HL-60 (cell line): ENCODE measurements around the gene MAN2B1.
"Not testable (repeated sequence)": the region's sequence is repeated elsewhere in the genome, so short reads cannot be mapped to it uniquely, and the experiment has no call there.

ENCODE experiments used
- DNase-seq, 2 experiments: peaks; one replicate each; pipeline ENCODE4 v3.0.0-alpha.2; 2010 to 2020; ENCODE audit warnings: low read depth in 1 of 2, low spot score in 1 of 2
- H3K27ac ChIP-seq: fragments of 250-450 bp; sonication (Bioruptor Pico); replicated peaks from 2 replicates; pipeline ENCODE4 v1.5.1; 2020; ENCODE audit warnings: mild to moderate bottlenecking, moderate library complexity
- H3K27me3 ChIP-seq: fragments of 250-450 bp; sonication (Bioruptor Pico); 2 replicates; pipeline ENCODE4 v1.5.1; 2021; ENCODE audit warnings: mild to moderate bottlenecking, moderate library complexity; ENCODE audit not compliant: insufficient read depth, poor library complexity, severe bottlenecking
- H3K4me3 ChIP-seq: replicated peaks from 2 replicates; pipeline ENCODE4 v1.5.1; 2011; ENCODE audit warnings: mild to moderate bottlenecking, control low read depth, low read length; ENCODE audit not compliant: insufficient read depth
- GABPA ChIP-seq: IDR thresholded peaks from 2 replicates; pipeline ENCODE4 v1.6.1; 2012; ENCODE audit warnings: low read depth
- POLR2AphosphoS5 ChIP-seq: IDR thresholded peaks from 2 replicates; pipeline ENCODE4 v1.6.1; 2012; ENCODE audit warnings: low read depth
- SPI1 ChIP-seq: IDR thresholded peaks from 2 replicates; pipeline ENCODE4 v1.6.1; 2012; ENCODE audit warnings: low read depth, mild to moderate bottlenecking, borderline replicate concordance
- TF ChIP-seq, protein P1 (sequence below): IDR thresholded peaks from 2 replicates; pipeline ENCODE4 v1.6.1; 2012; ENCODE audit warnings: low read depth; ENCODE audit not compliant: insufficient replicate concordance
- TF ChIP-seq, protein P2 (sequence below): IDR thresholded peaks from one replicate; pipeline ENCODE4 v1.5.1; 2011; ENCODE audit warnings: low read length, control low read depth, inconsistent platforms; ENCODE audit not compliant: insufficient read depth

MAN2B1 gene

GRCh38 chr19:12623361-12624031 is 43.0 kb downstream of the MAN2B1 start:
- DNase-seq, result no peak
- no peak overlapping the region for H3K4me3 ChIP-seq
- TF ChIP-seq GABPA (no peak), SPI1 (no peak), POLR2AphosphoS5 (no peak)
- TF ChIP-seq, protein P1, sequence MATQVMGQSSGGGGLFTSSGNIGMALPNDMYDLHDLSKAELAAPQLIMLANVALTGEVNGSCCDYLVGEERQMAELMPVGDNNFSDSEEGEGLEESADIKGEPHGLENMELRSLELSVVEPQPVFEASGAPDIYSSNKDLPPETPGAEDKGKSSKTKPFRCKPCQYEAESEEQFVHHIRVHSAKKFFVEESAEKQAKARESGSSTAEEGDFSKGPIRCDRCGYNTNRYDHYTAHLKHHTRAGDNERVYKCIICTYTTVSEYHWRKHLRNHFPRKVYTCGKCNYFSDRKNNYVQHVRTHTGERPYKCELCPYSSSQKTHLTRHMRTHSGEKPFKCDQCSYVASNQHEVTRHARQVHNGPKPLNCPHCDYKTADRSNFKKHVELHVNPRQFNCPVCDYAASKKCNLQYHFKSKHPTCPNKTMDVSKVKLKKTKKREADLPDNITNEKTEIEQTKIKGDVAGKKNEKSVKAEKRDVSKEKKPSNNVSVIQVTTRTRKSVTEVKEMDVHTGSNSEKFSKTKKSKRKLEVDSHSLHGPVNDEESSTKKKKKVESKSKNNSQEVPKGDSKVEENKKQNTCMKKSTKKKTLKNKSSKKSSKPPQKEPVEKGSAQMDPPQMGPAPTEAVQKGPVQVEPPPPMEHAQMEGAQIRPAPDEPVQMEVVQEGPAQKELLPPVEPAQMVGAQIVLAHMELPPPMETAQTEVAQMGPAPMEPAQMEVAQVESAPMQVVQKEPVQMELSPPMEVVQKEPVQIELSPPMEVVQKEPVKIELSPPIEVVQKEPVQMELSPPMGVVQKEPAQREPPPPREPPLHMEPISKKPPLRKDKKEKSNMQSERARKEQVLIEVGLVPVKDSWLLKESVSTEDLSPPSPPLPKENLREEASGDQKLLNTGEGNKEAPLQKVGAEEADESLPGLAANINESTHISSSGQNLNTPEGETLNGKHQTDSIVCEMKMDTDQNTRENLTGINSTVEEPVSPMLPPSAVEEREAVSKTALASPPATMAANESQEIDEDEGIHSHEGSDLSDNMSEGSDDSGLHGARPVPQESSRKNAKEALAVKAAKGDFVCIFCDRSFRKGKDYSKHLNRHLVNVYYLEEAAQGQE, result no peak
- TF ChIP-seq, protein P2, sequence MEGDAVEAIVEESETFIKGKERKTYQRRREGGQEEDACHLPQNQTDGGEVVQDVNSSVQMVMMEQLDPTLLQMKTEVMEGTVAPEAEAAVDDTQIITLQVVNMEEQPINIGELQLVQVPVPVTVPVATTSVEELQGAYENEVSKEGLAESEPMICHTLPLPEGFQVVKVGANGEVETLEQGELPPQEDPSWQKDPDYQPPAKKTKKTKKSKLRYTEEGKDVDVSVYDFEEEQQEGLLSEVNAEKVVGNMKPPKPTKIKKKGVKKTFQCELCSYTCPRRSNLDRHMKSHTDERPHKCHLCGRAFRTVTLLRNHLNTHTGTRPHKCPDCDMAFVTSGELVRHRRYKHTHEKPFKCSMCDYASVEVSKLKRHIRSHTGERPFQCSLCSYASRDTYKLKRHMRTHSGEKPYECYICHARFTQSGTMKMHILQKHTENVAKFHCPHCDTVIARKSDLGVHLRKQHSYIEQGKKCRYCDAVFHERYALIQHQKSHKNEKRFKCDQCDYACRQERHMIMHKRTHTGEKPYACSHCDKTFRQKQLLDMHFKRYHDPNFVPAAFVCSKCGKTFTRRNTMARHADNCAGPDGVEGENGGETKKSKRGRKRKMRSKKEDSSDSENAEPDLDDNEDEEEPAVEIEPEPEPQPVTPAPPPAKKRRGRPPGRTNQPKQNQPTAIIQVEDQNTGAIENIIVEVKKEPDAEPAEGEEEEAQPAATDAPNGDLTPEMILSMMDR, result no peak
- H3K27me3 ChIP-seq, result no peaks in the 10 kb centered on the region
- H3K27ac ChIP-seq, result no peak overlapping the region

DNA sequence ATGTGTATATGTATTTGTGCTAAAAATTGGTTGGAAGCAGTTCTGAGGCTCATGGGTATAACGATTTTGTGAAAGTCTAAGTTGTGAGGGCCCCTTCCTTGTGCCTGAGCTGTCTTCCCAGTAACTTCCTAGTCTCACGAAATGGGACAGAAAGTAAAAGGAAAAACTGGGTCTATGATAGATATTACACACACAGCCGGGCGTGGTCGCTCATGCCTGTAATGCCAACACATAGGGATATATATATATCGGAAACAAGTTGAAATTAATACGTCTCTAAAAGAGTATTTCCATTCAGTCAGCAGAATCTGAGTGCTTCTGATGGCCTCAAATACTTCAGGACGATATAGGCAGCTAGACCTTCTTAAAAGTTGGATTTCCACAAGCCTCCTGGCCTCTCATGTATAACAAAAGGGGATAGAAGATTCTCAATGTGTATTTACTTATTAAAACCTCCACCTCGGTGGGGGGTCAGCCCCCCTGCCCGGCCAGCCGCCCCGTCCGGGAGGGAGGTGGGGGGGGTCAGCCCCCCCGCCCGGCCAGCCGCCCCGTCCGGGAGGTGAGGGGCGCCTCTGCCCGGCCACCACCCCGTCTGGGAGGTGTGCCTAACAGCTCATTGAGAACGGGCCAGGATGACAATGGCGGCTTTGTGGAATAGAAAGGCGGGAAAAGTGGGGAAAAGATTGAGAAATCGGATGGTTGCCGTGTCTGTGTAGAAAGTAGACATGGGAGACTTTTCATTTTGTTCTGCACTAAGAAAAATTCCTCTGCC is 45.1 kb downstream of the MAN2B1 start:
- not testable (repeated sequence) for H3K4me3 ChIP-seq, H3K27ac ChIP-seq, H3K27me3 ChIP-seq, DNase-seq

DNA sequence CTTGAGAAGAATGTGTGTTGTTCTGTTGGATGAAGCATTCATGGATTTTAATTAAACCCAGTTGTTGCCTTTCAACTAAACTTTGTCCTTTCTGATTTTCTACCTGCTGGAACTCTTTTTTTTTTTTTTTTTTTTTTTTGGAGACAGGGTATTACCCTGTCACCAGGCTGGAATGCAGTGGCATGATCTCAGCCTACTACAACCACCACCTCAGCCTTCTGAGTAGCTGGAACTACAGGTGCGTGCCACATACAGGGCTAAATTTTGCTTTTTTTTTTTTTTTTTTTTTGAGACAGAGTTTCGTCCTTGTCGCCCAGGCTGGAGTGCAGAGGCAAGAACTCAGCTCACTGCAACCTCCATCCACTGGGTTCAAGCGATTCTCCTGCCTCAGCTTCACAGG is 48.9 kb downstream of the MAN2B1 start:
- Histone ChIP-seq H3K27ac (no peak overlapping the region), H3K27me3 (no peaks in the 10 kb centered on the region), H3K4me3 (no peak overlapping the region)
- TF ChIP-seq, protein P2, result no peak
- TF ChIP-seq GABPA, result no peak
- DNase-seq, result no peak

GRCh38 chr19:12611361-12611699 is 55.2 kb downstream of the MAN2B1 start:
- peak overlapping the region; percentile 98 for H3K4me3 ChIP-seq
- no peaks in the 10 kb centered on the region for H3K27me3 ChIP-seq
- peak overlapping the region; percentile 70 for H3K27ac ChIP-seq
- DNase-seq, result no peak
- TF ChIP-seq SPI1 (no peak), POLR2AphosphoS5 (no peak), GABPA (no peak)
- TF ChIP-seq, protein P1, result no peak
- TF ChIP-seq, protein P2, result no peak
